SK-N-SH treated with all-trans-retinoic acid at 6 μM for 48 hours (cell line): ENCODE measurements around the gene ATAD3B.

Source experiments
- ATAC-seq: fragments of 200-7000 bp; cut with Tn5 transposase; 3 replicates; pipeline ENCODE4 v1.9.1; 2020; ENCODE audit warnings: mild to moderate bottlenecking, moderate library complexity
- ARNTL ChIP-seq: fragments of 450-650 bp; formaldehyde crosslinking; IDR thresholded peaks from 2 replicates; pipeline ENCODE4 v1.5.0; 2020; ENCODE audit warnings: low read depth, mild to moderate bottlenecking, moderate library complexity, borderline replicate concordance
- BACH2 ChIP-seq: fragments of 250-450 bp; sonication (Bioruptor Pico); IDR thresholded peaks from 2 replicates; pipeline ENCODE4 v1.9.0; 2021; ENCODE audit warnings: mild to moderate bottlenecking, borderline replicate concordance
- CREB5 ChIP-seq: fragments of 250-450 bp; sonication (Bioruptor Pico); IDR thresholded peaks from 2 replicates; pipeline ENCODE4 v1.5.1; 2020; ENCODE audit warnings: low read depth, mild to moderate bottlenecking, moderate library complexity
- CSDC2 ChIP-seq: fragments of 250-450 bp; sonication (Bioruptor Pico); IDR thresholded peaks from 2 replicates; pipeline ENCODE4 v1.5.0; 2020; ENCODE audit warnings: mild to moderate bottlenecking, moderate library complexity
- CSRNP3 ChIP-seq: fragments of 250-450 bp; sonication (Bioruptor Pico); IDR thresholded peaks from 2 replicates; pipeline ENCODE4 v1.5.1; 2021; ENCODE audit warnings: mild to moderate bottlenecking, moderate library complexity
- GLIS3 ChIP-seq: fragments of 250-450 bp; sonication (Bioruptor Pico); IDR thresholded peaks from 2 replicates; pipeline ENCODE4 v1.5.0; 2020; ENCODE audit warnings: mild to moderate bottlenecking, moderate library complexity
- ISL1 ChIP-seq: fragments of 250-450 bp; sonication (Bioruptor Pico); IDR thresholded peaks from 2 replicates; pipeline ENCODE4 v2.1.2; 2022; ENCODE audit warnings: mild to moderate bottlenecking, moderate library complexity
- OSR1 ChIP-seq: fragments of 250-450 bp; sonication (Bioruptor Pico); IDR thresholded peaks from 2 replicates; pipeline ENCODE4 v1.8.0; 2022; ENCODE audit warnings: moderate library complexity, mild to moderate bottlenecking, inconsistent platforms
- PATZ1 ChIP-seq: fragments of 250-450 bp; sonication (Bioruptor Pico); IDR thresholded peaks from 2 replicates; pipeline ENCODE4 v1.8.0; 2020; ENCODE audit warnings: mild to moderate bottlenecking, moderate library complexity, borderline replicate concordance
- POU6F1 ChIP-seq: fragments of 250-450 bp; sonication (Bioruptor Pico); IDR thresholded peaks from 2 replicates; pipeline ENCODE4 v1.8.0; 2021; ENCODE audit warnings: low read depth, mild to moderate bottlenecking, moderate library complexity, borderline replicate concordance
- PPARA ChIP-seq: fragments of 250-450 bp; sonication (Bioruptor Pico); IDR thresholded peaks from 2 replicates; pipeline ENCODE4 v1.5.0; 2020; ENCODE audit warnings: mild to moderate bottlenecking, borderline replicate concordance
- RARB ChIP-seq: fragments of 250-450 bp; sonication (Bioruptor Pico); IDR thresholded peaks from 2 replicates; pipeline ENCODE4 v1.8.0; 2021; ENCODE audit warnings: mild to moderate bottlenecking, moderate library complexity
- SNAI2 ChIP-seq: fragments of 250-450 bp; sonication (Bioruptor Pico); IDR thresholded peaks from 2 replicates; pipeline ENCODE4 v1.5.0; 2020; ENCODE audit warnings: mild to moderate bottlenecking, moderate library complexity
- TCF4 ChIP-seq: fragments of 250-450 bp; sonication (Bioruptor Pico); IDR thresholded peaks from 2 replicates; pipeline ENCODE4 v1.8.0; 2021; ENCODE audit warnings: mild to moderate bottlenecking, moderate library complexity, borderline replicate concordance
- TOX ChIP-seq: fragments of 250-450 bp; sonication (Bioruptor Pico); IDR thresholded peaks from 2 replicates; pipeline ENCODE4 v1.8.0; 2021; ENCODE audit warnings: mild to moderate bottlenecking, moderate library complexity, borderline replicate concordance
- TSHZ2 ChIP-seq: fragments of 250-450 bp; sonication (Bioruptor Pico); IDR thresholded peaks from 2 replicates; pipeline ENCODE4 v1.5.0; 2020; ENCODE audit warnings: mild to moderate bottlenecking, moderate library complexity
- ZC3H10 ChIP-seq: fragments of 250-450 bp; sonication (Bioruptor Pico); IDR thresholded peaks from 2 replicates; pipeline ENCODE4 v1.5.1; 2021; ENCODE audit warnings: mild to moderate bottlenecking, moderate library complexity
- ZFP3 ChIP-seq: fragments of 250-450 bp; sonication (Bioruptor Pico); IDR thresholded peaks from 2 replicates; pipeline ENCODE4 v1.5.0; 2020; ENCODE audit warnings: mild to moderate bottlenecking, moderate library complexity
- ZNF565 ChIP-seq: fragments of 450-650 bp; formaldehyde crosslinking; conservative IDR thresholded peaks from 2 replicates; pipeline ENCODE4 v1.5.0; 2020; ENCODE audit warnings: low read depth, mild to moderate bottlenecking, moderate library complexity
- ZNF70 ChIP-seq: fragments of 450-650 bp; formaldehyde crosslinking; IDR thresholded peaks from 2 replicates; pipeline ENCODE4 v1.5.0; 2020; ENCODE audit warnings: mild to moderate bottlenecking, moderate library complexity
- ZNF8 ChIP-seq: fragments of 450-650 bp; formaldehyde crosslinking; IDR thresholded peaks from 2 replicates; pipeline ENCODE4 v1.5.0; 2020; ENCODE audit warnings: mild to moderate bottlenecking, moderate library complexity

The ATAD3B gene

GRCh38 chr1:1527092-1527816 lies 55.7 kb downstream of the ATAD3B start:
- no peak for TF ChIP-seq TSHZ2 (CRISPR knock-in tag)
- no peak for TF ChIP-seq CREB5 (CRISPR knock-in tag)
- TF ChIP-seq CSRNP3 (CRISPR knock-in tag) = no peak
- no peak for TF ChIP-seq POU6F1
- TF ChIP-seq ARNTL (CRISPR knock-in tag) = no peak
- TF ChIP-seq ZNF8 (CRISPR knock-in tag) = no peak
- TF ChIP-seq SNAI2 = no peak
- no peak for TF ChIP-seq CSDC2
- no peak for TF ChIP-seq ZFP3 (CRISPR knock-in tag)
- no peak for TF ChIP-seq TOX
- no peak for TF ChIP-seq TCF4 (CRISPR knock-in tag)
- TF ChIP-seq PPARA = no peak
- no peak for TF ChIP-seq ISL1
- no peak for TF ChIP-seq PATZ1 (CRISPR knock-in tag)
- no peak for TF ChIP-seq OSR1 (CRISPR knock-in tag)
- TF ChIP-seq GLIS3 (CRISPR knock-in tag) = no peak
- no peak; the same call in 2 of the 3 replicates for ATAC-seq

GRCh38 chr1:1528301-1529267 lies 57.0 kb downstream of the ATAD3B start:
- TF ChIP-seq POU6F1 (no peak), PATZ1 (CRISPR knock-in tag) (no peak), SNAI2 (no peak), ARNTL (CRISPR knock-in tag) (no peak), GLIS3 (CRISPR knock-in tag) (no peak), RARB (no peak), CSDC2 (no peak), BACH2 (CRISPR knock-in tag) (no peak), ZC3H10 (CRISPR knock-in tag) (no peak), CSRNP3 (CRISPR knock-in tag) (no peak), ZNF70 (CRISPR knock-in tag) (no peak), CREB5 (CRISPR knock-in tag) (no peak), ZNF565 (CRISPR knock-in tag) (no peak)
- no peak for ATAC-seq
